BLaER1 (cell line): ENCODE measurements around the gene HNF1A.

Experiments used
- H3K27ac ChIP-seq: shearing (Covaris generic); formaldehyde crosslinking; 2 replicates; pipeline ENCODE4 v1.8.1; 2022
- H3K27me3 ChIP-seq: shearing (Covaris generic); formaldehyde crosslinking; 2 replicates; pipeline ENCODE4 v1.8.1; 2022
- H3K36me3 ChIP-seq: shearing (Covaris generic); formaldehyde crosslinking; 2 replicates; pipeline ENCODE4 v1.8.1; 2022
- H3K4me1 ChIP-seq: shearing (Covaris generic); formaldehyde crosslinking; 2 replicates; pipeline ENCODE4 v1.8.1; 2022
- H3K4me2 ChIP-seq: shearing (Covaris generic); formaldehyde crosslinking; 2 replicates; pipeline ENCODE4 v1.8.1; 2022
- H3K4me3 ChIP-seq: shearing (Covaris generic); formaldehyde crosslinking; 2 replicates; pipeline ENCODE4 v1.8.1; 2022
- H3K9ac ChIP-seq: shearing (Covaris generic); formaldehyde crosslinking; 2 replicates; pipeline ENCODE4 v1.8.1; 2022
- H3K9me3 ChIP-seq: shearing (Covaris generic); formaldehyde crosslinking; 2 replicates; pipeline ENCODE4 v1.8.1; 2022
- H4K20me1 ChIP-seq: shearing (Covaris generic); formaldehyde crosslinking; 2 replicates; pipeline ENCODE4 v1.8.1; 2022
- Cebpa-rat ChIP-seq: shearing (Covaris generic); IDR thresholded peaks from 2 replicates; pipeline ENCODE4 v1.8.1; 2022

HNF1A gene

DNA sequence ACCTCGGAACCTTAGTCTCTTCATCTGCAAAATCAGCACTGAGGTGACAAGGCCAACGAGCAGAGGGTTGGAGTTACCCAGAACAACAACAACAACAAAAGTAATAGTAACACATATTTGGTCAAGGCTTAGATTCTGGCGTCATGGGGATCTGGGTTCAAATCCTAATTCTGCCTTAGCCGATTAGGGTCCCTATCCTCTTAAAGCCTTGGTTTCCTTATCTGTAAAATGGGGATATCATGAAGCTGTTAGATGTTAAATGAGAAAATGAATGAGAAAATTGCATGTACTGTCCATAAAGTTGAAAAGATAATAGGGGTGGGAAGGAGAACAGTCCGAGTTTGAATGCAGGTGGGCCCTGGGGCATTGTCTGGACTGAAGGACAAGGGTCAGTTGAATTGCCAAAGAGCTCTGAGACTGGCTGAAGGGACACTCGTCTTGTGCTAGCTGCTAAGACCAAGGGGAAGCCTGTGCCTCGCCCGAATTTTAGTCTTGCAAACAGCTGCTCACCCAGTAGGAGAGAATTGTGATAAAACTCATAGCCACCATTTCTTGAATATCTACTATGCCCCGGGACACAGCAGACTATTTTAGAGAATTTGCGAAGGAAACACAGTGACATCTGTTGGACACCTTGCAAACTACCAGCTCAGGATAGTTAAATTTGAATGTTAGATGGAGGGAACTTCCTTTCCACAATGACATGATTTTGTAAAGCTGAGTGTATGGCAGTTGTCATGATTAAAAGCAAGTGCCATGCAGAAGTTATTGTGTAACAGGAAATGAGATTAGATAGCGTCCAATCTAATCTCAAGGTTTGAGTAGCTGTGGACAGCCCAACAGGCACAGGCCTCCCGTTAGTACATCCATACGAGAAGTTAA, 6.8 kb upstream of the HNF1A start:
- Histone ChIP-seq H3K27ac (no peak overlapping the region), H4K20me1 (no peaks in the 10 kb centered on the region), H3K36me3 (no peaks in the 10 kb centered on the region), H3K4me2 (no peak overlapping the region), H3K27me3 (no peaks in the 10 kb centered on the region), H3K9me3 (no peaks in the 10 kb centered on the region), H3K4me3 (no peak overlapping the region), H3K9ac (no peak overlapping the region), H3K4me1 (peaks cover 11% of the 10 kb centered on the region)
- no peak for TF ChIP-seq Cebpa-rat

DNA sequence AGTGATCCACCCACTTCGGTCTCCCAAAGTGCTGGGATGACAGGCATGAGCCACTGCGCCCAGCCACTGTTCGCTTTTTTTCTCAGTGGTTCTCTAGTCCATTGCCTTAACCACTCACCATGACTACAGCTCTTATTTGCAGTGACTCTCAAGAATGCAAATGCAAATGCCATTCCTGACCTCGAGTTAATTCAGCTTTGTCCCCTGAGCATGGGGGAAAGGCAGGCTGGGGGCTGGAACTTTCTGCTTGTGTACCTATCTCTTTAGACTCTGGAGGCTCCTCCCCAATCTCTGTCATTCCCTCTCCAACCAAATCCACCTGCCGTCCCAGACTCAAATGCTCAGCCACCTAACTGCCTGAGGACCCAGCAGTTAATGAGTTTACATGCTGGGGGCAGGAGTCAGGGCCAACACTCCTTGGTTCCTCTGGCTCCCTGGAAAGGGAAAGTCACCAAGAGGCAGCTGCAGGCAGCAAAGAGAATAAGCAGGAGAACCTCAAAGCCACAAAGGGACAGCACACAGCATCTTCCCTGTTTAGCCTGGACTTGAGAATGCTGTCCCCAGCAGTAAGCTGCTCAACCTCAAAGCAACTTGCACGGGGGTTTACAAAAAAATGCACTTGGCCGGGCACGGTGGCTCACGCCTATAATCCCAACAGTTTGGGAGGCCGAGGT, 5.3 kb upstream of the HNF1A start:
- no peak overlapping the region for H3K4me3 ChIP-seq
- H4K20me1 ChIP-seq, result no peaks in the 10 kb centered on the region
- no peak for TF ChIP-seq Cebpa-rat
- no peak overlapping the region for H3K27ac ChIP-seq
- H3K36me3 ChIP-seq, result no peaks in the 10 kb centered on the region
- H3K9ac ChIP-seq, result no peak overlapping the region
- peaks cover 11% of the 10 kb centered on the region for H3K4me1 ChIP-seq
- H3K9me3 ChIP-seq, result no peaks in the 10 kb centered on the region
- H3K27me3 ChIP-seq, result no peaks in the 10 kb centered on the region
- no peak overlapping the region for H3K4me2 ChIP-seq

DNA sequence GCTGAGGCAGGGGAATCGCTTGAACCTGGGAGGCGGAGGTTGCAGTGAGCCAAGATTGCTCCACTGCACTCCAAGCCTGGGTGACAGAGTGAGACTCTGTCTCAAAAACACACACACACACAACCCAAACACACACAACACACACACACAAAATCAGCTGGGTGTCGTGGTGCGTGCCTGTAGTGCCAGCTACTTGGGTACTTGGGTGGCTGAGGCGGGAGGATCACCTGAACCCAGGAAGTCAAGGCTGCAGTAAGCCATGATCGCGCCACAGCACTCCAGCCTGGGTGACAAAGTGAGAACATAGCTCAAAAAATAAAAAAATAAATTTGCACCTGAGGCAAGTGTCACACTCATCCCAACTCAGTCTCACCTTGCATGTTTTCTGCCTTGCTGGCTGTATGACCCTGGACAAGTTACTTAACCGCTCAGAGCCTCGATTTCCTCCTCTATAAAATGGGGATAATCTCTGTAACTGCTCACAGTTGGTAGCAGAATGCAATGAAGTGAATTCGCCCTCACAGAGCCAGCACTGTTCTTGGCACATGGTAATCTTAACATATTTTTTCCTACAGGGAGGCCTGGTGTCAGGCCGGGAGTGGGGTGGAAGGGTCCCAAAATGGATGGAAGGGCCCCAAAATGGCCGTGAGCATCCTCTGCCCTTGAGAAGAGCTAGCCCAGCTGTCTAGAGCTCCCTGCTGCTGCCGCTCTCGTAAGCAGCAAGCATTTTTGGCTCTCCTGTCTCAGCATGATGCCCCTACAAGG, 630 bp upstream of the HNF1A start:
- no peak overlapping the region for H3K4me2 ChIP-seq

DNA sequence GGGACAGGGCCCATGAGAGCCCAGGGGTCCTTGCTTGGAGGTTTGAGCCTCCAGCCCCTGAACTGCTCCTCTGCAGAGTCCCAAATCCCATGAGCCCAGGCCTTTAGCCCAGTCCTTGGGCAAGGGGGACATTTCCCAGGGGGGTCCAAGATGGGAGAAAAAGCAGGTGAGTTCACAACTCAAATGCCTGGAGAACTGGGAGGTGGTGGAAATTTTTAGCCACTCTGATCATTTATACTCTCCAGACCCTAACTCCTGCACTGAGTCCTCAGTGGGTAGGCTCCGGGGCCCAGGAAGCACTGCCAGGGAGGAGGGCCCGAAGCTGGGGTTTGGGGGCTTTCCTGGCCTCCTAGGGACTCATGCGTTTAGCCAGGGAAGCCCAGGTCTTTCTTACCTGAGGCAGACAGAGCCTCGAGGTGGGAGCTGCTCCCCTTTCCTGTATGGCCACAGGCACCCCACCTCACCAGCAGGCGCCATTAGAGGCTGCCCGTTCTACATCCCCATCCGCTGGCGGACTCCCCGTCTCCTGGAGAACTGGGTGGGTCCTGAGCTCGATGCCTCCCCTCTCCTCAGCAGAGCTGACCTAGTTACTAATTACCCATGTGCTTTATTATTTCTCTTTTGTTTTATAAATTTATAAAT, 998 bp downstream of the HNF1A start:
- no peak overlapping the region for H3K9ac ChIP-seq
- no peaks in the 10 kb centered on the region for H3K4me1 ChIP-seq
- no peaks in the 10 kb centered on the region for H3K9me3 ChIP-seq
- no peak for TF ChIP-seq Cebpa-rat
- no peaks in the 10 kb centered on the region for H4K20me1 ChIP-seq
- no peak overlapping the region for H3K4me2 ChIP-seq
- no peaks in the 10 kb centered on the region for H3K27me3 ChIP-seq
- H3K27ac ChIP-seq, result no peak overlapping the region
- H3K36me3 ChIP-seq, result no peaks in the 10 kb centered on the region
- no peak overlapping the region for H3K4me3 ChIP-seq

More for the DNA sequence above, 630 bp upstream of the HNF1A start:
- Histone ChIP-seq H3K27me3 (no peaks in the 10 kb centered on the region), H3K9ac (no peak overlapping the region), H3K4me3 (no peak overlapping the region), H4K20me1 (no peaks in the 10 kb centered on the region), H3K36me3 (no peaks in the 10 kb centered on the region), H3K27ac (no peak overlapping the region), H3K9me3 (no peaks in the 10 kb centered on the region), H3K4me1 (no peaks in the 10 kb centered on the region)
- no peak for TF ChIP-seq Cebpa-rat

DNA sequence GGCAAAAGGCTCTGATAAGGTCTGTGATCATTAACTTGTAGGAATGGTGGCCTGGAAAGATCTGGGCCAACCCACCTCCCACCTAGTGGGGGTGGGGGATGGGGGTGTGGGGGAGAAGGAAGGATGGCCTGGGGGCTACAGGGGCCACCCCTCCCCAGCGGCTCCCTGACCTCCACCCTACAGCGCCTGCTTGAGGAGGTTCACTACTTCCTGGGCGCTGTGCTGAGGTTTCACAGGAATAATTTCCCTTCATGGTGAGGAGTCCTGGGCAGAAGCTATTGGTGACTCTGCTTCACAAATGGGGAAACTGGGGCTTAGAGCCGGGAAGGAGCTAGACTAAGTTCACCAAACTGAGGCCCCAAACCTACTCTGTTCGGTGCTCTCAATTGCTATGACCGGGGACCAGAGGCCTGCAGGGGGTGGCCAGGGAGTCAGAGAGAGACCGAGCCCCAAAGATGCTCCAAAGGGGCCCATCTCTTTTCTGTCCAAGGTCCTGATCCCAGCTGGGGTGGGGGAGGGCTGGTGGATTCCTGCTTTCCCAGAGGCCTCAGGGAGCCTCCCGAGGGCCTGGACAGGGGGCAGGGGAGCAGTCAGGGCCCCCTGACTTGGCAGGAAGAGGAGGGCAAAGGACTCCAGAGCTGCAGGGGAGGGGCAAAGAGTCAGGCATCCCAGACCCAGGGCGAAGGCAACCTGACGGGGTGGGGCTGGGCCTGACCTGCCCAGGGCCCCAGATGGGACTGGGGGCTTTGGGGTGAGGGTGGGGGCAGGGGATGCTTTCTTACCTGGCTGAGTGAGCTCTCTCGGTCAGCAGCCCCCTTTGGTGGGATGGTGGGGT, 1.7 kb downstream of the HNF1A start:
- no peak overlapping the region for H3K27ac ChIP-seq
- H3K9ac ChIP-seq, result no peak overlapping the region
- H3K4me1 ChIP-seq, result no peaks in the 10 kb centered on the region
- no peak overlapping the region for H3K4me2 ChIP-seq
- H3K9me3 ChIP-seq, result no peaks in the 10 kb centered on the region
- no peak overlapping the region for H3K4me3 ChIP-seq
- no peak for TF ChIP-seq Cebpa-rat
- no peaks in the 10 kb centered on the region for H3K36me3 ChIP-seq
- H4K20me1 ChIP-seq, result no peaks in the 10 kb centered on the region
- no peaks in the 10 kb centered on the region for H3K27me3 ChIP-seq

DNA sequence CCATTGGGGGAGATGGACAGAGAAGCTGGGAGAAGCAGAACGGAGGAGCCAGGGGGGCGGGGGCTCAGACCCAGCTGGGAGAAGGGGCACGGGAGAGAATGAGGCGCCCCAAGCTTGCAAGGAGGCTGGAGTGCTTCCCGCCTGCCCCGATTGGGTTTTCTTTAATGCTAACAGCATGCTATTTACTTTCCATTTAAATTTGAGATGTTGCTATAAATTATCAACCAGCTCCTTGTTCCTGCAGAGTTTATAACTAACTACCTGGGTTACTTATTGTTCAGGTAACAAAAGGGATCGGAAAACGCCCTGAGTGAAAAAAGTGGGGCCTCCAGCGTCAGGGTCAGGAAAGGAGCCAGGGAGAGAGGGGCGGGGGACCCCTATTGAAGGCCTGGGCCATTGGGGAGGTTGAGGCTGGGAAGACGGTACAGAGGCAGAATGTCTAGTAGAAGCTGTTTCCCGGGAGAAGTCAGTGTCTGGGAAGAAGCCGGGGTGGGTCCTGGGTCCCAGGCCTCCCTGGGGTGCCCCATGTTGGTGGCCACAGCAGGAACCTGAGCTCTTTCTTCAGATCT, 2.5 kb downstream of the HNF1A start:
- no peaks in the 10 kb centered on the region for H3K9me3 ChIP-seq
- H3K27me3 ChIP-seq, result no peaks in the 10 kb centered on the region
- no peak overlapping the region for H3K4me3 ChIP-seq
- H3K9ac ChIP-seq, result no peak overlapping the region
- TF ChIP-seq Cebpa-rat, result no peak
- H3K27ac ChIP-seq, result no peak overlapping the region
- no peaks in the 10 kb centered on the region for H3K4me1 ChIP-seq
- H4K20me1 ChIP-seq, result no peaks in the 10 kb centered on the region
- H3K4me2 ChIP-seq, result no peak overlapping the region
- no peaks in the 10 kb centered on the region for H3K36me3 ChIP-seq

DNA sequence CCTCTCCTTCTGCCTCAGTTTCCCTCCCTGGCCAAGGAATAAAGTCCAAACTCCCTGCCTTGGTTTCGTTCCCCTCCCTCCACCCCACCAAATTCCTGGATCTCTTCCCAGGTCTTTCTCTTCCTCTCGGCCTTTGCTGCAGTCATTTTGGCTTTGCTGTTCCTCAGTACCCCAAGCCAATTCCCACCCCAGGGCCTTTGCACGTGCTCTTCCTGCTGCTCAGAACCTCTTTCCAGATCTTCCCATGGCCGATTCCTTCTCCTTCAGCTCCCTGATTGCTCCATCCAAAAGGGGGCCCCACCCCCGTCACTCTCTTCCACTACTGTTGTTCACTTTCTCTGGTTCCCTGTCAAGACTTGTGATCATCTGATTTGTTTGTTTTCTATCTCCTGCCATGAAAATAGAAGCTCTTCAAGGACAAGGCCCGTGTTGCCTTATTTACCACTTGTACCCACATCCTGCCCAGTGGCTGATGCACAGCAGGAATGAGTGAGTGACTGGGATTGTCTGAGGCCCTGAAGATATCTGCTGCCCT, 3.1 kb downstream of the HNF1A start:
- no peaks in the 10 kb centered on the region for H3K9me3 ChIP-seq
- H3K27ac ChIP-seq, result no peak overlapping the region
- no peaks in the 10 kb centered on the region for H3K36me3 ChIP-seq
- no peaks in the 10 kb centered on the region for H4K20me1 ChIP-seq
- no peak overlapping the region for H3K4me2 ChIP-seq
- H3K27me3 ChIP-seq, result no peaks in the 10 kb centered on the region
- H3K4me1 ChIP-seq, result no peaks in the 10 kb centered on the region
- no peak overlapping the region for H3K9ac ChIP-seq
- no peak overlapping the region for H3K4me3 ChIP-seq
- TF ChIP-seq Cebpa-rat, result no peak

DNA sequence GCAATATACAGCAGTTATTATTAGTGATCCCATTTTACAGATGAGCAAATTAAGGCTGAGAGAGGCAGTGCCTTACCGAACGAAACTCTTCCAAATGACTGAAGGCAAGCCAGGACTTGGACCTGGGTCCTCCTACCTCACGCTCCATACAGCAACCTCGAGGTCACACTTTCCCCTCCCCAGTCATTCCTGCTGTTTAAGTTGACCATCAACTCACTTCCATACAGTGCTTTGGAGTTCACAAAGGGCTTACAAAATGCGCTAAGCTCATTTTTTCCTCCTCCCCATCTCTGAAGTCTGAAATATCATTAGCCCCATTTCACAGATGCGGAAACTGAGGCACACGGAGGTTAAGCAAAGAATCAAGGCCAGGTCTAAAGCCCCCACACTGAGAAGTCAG, 4.3 kb downstream of the HNF1A start:
- TF ChIP-seq Cebpa-rat, result no peak

DNA sequence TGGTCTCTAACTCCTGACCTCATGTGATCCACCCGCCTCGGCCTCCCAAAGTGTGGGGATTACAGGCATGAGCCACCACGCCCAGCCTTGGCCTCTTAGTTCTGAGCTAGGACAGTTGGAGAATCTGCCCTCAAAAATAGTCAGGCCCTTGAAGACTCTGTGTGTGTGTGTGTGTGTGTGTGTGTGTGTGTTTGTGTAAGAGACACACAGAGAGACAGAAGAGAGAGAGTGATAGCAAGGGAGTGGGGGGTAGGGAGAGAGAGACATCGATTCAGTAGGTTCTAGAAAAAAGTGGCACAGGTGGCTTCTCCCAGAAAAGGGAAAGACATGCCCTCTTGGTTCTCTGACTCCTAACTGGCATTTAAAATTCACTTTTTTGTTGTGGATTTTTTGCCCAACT, 5.4 kb downstream of the HNF1A start:
- Histone ChIP-seq H3K4me2 (no peak overlapping the region), H3K4me3 (no peak overlapping the region), H3K9ac (no peak overlapping the region), H3K27ac (no peak overlapping the region), H3K27me3 (no peaks in the 10 kb centered on the region), H3K36me3 (no peaks in the 10 kb centered on the region), H3K4me1 (no peaks in the 10 kb centered on the region), H4K20me1 (no peaks in the 10 kb centered on the region), H3K9me3 (no peaks in the 10 kb centered on the region)
- TF ChIP-seq Cebpa-rat, result no peak

More for the DNA sequence above, 4.3 kb downstream of the HNF1A start:
- Histone ChIP-seq H3K4me3 (no peak overlapping the region), H3K36me3 (no peaks in the 10 kb centered on the region), H3K27me3 (no peaks in the 10 kb centered on the region), H3K4me2 (no peak overlapping the region), H3K9me3 (no peaks in the 10 kb centered on the region), H3K4me1 (no peaks in the 10 kb centered on the region), H4K20me1 (no peaks in the 10 kb centered on the region), H3K9ac (no peak overlapping the region), H3K27ac (no peak overlapping the region)
